KOPT-K1 (cell line): ENCODE measurements around the gene LRIT1.

Experiments used
- H3K27ac ChIP-seq: fragments of 200-600 bp; sonication (generic); 2 replicates; pipeline ENCODE4 v1.5.1; 2016; ENCODE audit warnings: antibody characterized with exemption, mild to moderate bottlenecking, low read depth, low read length; ENCODE audit not compliant: poor library complexity, severe bottlenecking
- H3K36me3 ChIP-seq: fragments of 200-600 bp; sonication (generic); 2 replicates; pipeline ENCODE4 v1.5.1; 2017; ENCODE audit warnings: antibody characterized with exemption, mild to moderate bottlenecking, low read length, moderate library complexity; ENCODE audit not compliant: insufficient read depth
- H3K9me3 ChIP-seq: fragments of 200-600 bp; sonication (generic); 2 replicates; pipeline ENCODE4 v1.5.1; 2017; ENCODE audit warnings: antibody characterized with exemption, low read length, mild to moderate bottlenecking; ENCODE audit not compliant: insufficient read depth, poor library complexity, severe bottlenecking

Gene LRIT1

DNA sequence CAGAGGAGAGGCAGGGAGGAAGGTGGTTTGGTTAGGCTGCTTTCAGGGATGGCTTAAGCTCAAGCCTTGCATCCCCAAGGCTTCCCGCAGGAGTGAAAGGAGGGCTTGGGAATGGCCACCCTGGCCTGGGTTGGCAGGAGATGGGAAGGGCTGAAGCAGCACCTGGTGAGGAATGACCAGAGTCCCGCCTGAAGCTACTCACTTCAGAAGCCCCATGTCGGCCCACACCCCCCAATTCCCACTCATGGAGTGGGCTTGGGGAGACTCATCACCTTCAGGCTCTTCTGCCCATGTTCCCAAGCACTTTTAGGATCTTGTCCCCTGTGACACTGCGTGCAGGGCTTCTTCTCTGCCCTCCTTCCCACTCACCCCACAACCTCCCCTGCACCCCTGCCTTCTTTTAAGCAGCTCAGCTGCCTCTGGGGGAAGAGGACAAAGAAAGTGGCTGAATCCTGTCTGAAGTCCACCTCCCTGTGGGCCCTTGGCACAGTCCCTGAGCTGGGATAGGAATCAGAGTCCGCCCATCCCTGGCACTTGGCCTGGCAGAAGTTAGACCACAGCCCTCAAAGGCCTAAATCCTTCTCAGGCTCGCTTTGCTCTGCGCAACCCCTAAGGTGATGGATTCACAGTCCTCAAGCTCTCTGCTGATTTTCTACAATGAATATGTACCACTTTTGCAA, 20.0 kb upstream of the LRIT1 start:
- no peaks in the 10 kb centered on the region for H3K9me3 ChIP-seq
- no peaks in the 10 kb centered on the region for H3K36me3 ChIP-seq

DNA sequence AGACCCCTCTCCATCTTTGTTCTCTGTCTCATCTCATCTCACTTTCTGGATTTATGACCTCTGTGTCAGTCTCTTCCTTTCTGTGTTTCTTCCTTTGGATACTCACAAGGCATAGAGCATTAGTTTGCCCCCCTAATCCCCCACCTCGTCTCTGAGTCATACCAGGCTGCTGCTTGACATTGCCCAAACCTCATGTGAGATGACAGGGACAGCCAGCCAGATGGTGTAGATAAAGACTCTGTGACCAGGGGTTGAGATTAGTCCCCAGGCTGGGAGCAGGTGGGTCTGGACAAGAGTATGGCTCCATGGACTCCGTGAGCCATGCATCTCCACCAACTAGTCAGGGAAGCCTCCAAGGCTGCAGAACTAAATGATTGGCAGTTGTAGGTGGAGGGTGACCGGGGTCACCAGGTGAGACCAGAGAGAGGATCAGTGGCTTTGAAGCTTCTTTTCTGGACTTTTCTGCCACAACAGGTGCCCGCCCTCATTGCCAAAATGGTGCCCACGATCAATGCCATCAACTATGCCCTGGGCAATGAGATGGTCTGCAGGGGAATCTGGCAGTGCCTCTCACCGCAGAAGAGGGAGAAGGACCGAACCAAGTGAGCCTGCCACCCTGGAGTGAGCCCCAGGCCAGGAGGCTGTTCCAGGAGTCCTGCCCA, 16.8 kb upstream of the LRIT1 start:
- H3K9me3 ChIP-seq, result no peaks in the 10 kb centered on the region
- no peaks in the 10 kb centered on the region for H3K36me3 ChIP-seq
- no peak overlapping the region for H3K27ac ChIP-seq

More for the DNA sequence above, 20.0 kb upstream of the LRIT1 start:
- no peak overlapping the region for H3K27ac ChIP-seq

DNA sequence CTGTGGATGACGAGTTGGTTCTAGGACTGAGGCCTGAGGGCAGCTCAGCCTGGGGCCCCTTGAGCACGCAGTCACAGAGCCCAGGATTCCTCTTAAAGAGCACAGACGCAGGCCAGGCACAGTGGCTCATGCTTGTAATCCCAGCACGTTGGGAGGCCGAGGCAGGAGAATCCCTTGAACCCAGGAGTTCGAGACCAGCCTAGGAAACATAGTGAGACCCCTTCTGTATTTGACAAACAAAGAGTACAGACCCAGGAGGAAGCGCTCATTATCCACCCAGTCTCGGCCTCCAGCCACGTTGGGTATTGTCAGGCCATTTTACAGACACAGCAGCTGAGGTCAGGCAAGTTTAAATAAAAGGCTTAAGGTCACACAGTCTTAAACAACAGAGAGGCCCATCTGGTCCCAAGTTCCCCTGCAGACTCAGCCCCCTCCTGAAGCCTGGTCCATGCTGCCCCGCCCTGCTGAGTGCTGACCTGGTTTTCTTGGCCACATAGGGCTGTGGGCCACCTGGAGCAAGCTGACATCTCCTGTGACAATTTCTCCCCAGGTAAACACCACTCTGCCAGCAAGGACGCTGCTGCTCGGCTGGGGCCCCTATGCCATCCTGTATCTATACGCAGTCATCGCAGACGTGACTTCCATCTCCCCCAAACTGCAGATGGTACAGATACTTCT, 16.1 kb upstream of the LRIT1 start:
- no peaks in the 10 kb centered on the region for H3K36me3 ChIP-seq
- H3K27ac ChIP-seq, result no peak overlapping the region
- no peaks in the 10 kb centered on the region for H3K9me3 ChIP-seq

DNA sequence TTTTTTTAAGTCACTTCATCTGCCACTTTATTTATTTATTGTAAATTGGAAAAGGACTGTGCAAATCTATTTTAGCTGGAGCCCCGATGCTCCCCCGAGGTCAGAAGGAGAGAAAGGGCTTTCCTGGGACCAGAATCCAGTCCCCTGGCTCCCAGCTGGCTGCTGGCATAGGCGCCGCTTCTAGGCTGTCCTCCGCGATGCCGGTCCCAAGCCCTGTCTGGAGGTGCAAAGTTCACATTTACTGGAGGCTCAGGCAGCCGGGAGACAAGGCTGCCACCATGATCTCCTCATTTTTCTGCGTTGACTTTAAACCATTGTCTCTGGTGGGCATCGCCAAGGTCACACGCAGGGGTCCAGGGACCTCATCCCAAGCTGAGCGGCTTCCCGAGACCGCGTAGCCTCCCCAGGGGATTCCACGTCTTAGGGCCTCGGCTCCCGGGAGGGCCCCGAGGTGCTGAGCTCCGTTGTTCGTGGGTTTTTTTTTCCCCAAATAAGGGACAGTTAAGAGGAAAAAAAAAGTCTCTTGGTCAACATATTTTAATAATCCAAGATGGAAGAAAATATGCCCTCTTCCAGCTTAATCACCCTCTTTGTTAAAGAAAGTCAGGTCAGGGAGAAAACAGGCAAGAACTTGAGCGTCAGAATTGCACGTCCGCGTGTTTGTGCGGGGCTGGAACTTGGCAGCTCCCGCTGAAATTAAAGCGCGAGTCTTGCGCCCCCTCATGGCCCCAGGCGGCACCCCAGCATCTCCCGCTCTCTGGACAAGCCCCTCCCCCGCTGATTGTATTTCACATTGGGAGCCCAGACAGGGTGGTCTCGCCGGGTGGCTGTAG, 15.4 kb upstream of the LRIT1 start:
- no peak overlapping the region for H3K27ac ChIP-seq
- no peaks in the 10 kb centered on the region for H3K36me3 ChIP-seq
- no peaks in the 10 kb centered on the region for H3K9me3 ChIP-seq

DNA sequence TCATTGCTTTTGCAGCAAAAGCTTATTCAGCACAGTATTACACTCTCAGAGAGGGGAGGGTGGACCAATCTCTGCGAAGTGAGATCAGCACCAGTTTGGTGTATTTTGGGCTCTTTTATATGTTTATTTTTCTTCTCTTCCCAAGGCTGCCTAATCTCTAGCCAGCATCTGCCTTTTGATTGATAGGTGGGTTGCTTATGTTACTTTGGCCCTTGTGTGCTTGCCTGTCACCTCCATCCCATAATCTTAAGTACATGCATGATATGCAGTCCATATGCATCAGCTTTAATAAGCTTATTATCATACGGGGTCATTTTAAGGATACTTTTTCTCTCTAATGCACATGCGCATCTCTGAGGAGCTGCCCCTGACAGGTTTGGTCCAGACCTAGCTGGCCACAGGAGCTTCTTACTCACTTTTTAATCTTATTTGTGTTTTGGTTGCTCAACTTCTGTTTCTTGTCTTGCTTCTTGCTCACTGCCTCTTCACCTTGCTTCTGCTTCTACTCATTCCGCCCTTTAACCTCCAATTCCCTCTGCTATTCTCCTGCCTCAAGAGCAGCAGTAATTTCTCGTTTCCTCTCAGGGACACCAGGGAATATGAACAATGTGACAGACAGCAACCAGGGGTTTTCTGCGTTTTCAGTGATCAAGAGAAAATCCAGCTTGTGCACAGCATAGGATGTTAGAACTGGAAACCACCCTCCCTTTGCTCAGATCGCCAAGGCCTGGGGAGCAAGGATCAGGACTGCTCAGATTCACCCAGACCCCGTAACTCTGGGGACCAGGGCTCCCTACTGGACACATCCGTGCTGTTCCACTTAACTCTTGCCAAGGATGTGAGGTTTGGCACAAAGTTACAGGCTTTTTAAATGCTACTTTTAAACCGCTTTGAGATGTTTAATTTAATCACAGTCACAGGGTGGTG, 13.5 kb upstream of the LRIT1 start:
- Histone ChIP-seq H3K9me3 (no peaks in the 10 kb centered on the region), H3K36me3 (no peaks in the 10 kb centered on the region), H3K27ac (no peak overlapping the region)

DNA sequence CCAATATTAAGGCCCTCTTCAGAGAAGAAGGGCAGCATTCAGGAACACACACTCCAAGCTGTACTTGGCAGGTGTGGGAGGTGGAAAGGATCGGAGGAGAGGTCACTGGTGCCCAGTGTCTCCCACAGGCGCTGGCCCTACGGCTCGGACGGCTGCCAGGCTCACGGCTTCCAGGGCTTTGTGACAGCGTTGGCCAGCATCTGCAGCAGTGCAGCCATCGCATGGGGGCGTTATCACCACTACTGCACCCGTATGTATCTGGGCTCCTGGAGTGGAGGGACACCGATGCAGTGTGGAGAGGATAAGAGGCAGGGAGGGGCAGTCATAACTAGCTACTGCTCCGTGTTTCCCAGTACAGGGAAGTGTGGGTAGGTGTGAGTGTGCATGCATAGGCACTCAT, 7.4 kb upstream of the LRIT1 start:
- H3K27ac ChIP-seq, result no peak overlapping the region
- no peaks in the 10 kb centered on the region for H3K36me3 ChIP-seq
- no peaks in the 10 kb centered on the region for H3K9me3 ChIP-seq

DNA sequence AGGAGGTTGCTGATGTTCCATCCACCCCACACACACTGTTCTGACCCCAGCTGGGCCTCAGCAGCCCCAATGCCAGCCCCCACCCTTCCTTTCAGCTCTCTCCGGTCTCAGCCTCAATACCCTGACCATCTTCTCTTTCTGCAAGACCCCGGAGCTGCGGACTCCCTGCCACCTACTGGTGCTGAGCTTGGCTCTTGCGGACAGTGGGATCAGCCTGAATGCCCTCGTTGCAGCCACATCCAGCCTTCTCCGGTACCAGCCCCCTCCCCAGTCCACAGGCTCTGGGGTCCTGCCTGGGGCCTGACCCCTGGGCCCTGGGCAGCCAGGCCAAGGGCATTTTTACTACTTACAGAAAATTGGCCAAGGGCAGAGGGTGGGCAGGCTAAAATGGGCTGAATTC, 6.2 kb upstream of the LRIT1 start:
- Histone ChIP-seq H3K9me3 (no peaks in the 10 kb centered on the region), H3K27ac (no peak overlapping the region), H3K36me3 (no peaks in the 10 kb centered on the region)

DNA sequence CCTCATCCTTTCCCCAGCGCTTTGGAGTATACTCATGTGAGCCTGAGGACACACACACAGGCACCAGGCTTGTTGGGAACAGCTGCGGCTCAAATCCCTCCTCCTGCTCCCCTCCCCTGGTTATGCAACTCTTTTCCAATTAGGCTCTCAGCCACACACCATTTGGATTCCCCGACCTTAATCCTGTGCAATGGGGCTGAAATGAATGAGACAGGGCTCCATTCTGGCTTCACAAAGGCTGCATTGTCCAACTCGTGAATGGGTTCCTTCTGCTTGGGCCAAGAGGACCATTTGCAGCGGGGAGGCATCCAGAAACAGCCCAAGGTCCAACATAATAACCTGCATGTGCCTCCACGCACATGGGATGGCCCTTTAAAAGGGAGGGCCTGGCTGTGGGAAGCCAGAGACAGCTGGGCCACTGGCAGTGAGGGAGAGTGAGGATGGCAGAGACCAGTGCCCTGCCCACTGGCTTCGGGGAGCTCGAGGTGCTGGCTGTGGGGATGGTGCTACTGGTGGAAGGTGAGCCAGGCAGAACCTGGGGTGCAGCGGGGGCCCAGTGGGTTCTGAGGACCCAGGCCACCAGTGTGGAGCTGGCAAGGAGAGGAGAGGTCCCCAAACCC, 3.4 kb upstream of the LRIT1 start, which contains the start of gene RGR:
TSS of gene RGR (plus strand) at position 403 of the 620 bp plus-strand sequence. CDS start at position 441, 38 bp downstream.
- H3K36me3 ChIP-seq, result no peaks in the 10 kb centered on the region
- no peak within 1 kb of the TSS for H3K27ac ChIP-seq
- no peaks in the 10 kb centered on the region for H3K9me3 ChIP-seq

DNA sequence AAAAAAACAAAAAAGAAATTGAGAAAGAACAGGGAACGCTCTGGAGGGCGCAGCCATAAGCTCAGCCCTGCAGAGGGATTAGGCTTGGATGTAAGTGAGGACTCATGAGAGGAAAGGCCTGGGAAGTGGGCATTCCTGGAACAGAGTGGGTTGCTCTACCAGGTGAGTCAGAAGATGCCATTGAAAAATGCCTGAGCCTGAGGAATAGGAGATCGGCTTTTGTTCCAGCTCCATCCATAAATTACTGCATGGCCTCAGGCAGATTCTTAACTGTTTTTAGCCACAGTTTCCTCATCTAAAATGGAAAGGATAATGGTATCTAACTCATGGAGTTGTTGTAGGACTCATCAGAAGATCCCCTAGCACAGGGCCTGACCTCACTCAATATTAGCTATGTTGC, 2.4 kb upstream of the LRIT1 start:
- H3K27ac ChIP-seq, result no peak overlapping the region
- H3K9me3 ChIP-seq, result no peaks in the 10 kb centered on the region
- H3K36me3 ChIP-seq, result no peaks in the 10 kb centered on the region

DNA sequence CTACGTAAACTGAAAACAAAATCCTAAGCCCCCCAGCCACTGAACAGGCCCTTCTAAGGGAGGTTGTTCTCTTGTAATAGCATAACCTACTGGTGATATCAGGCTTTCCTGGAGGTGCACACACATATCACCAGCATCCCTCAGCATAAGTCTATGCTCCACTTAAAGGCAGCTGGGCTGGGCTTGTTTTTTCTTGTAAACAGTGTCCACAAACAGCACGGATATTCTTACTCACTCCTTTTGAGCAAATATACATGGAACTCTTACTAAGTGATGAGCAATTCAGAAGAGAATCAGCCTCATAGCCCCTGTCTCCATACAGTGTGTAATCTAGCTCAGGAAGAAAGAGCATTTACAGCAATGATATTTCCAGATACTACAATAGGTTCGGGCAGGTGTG, 2.4 kb downstream of the LRIT1 start:
- H3K36me3 ChIP-seq, result no peaks in the 10 kb centered on the region
- H3K27ac ChIP-seq, result no peak overlapping the region
- no peaks in the 10 kb centered on the region for H3K9me3 ChIP-seq

DNA sequence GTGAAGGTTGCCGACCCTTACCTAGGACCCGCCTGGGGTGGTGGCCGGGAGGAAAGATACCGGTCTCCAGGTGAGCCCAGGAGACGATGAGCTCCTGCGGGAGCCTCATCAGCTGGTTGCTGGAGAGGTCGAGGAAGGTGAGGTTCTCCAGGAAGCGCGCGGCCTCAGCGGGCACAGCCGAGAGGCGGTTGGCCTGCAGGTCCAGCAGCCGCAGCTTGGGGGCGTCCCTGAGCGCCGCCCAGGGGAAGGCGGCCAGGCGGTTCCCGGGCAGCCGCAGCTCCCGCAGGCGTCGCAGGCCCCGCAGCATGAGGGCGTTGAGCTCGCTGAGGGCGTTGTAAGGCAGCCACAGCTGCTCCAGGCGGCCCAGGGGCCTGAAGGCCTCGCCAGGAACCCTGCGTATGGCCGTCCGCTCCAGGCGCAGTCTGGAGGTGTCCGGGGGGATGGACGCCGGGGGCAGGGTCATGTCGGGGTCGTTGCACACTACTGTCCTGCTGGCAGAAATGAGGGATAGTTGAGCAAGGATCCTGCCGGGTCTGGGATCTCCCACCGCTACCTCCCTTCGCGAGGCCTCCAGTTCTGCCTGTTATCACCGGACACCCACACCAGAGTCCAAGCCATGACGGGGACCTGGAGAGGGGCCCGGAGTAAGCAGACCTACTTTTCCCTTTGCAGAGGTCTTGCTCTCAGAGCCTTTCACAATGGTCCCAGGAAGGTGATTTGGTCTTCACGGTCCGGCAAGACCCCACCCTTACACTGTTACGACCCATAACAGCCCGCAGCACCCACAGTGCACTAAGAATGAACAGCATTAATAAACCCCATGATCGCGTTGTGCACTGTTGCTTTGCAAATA, 3.9 kb downstream of the LRIT1 start:
- no peaks in the 10 kb centered on the region for H3K9me3 ChIP-seq
- H3K36me3 ChIP-seq, result no peaks in the 10 kb centered on the region
- no peak overlapping the region for H3K27ac ChIP-seq

DNA sequence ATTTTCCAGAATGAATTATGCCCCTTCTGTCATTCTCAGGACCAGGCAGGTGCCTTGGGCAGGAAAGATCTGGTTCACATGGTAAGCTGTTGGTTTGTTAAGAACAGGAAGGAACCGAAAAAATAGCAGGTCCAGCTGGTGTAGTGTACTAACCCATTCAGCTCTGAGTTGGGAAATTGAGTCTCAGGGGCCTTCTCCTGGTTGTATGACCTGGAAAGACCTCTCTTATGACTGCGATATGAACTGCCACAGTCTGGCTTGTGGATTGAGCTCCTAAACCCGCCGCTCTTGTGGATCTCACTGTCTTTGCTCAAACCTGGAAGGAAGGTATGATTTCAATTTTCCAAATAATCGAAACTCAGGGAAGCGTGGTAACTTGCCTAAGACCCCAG, 4.5 kb downstream of the LRIT1 start:
- Histone ChIP-seq H3K27ac (no peak overlapping the region), H3K9me3 (no peaks in the 10 kb centered on the region), H3K36me3 (no peaks in the 10 kb centered on the region)

DNA sequence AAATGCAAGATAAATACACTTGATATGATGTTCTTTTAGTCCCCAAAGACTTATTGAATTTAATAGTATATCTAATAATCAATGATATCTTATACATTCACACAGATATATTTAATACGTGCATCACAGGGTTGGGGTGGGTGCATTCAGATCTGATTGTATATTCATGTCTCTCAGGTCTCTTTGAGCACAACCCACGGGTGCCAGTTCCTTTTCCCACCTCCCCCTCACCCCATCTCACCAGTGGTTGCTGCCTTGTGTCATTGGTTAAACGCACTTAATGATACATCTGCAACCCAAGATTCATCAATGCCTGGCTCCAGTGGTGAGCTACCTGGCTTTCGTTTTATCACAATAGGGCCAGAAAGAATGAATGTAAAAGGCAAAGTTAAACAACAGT, 6.2 kb downstream of the LRIT1 start:
- Histone ChIP-seq H3K9me3 (no peaks in the 10 kb centered on the region), H3K36me3 (no peaks in the 10 kb centered on the region), H3K27ac (no peak overlapping the region)
